Pancreas (tissue), 10 donors: Measurements from ENCODE around the gene PAGR1. TPM values are rescaled to one million over a fixed set of nuclear protein-coding genes. Genes with fewer than 3 reads are reported as not detected.

ENCODE experiments used
- ATAC-seq, 4 donors: fragments of 200-7000 bp; cut with Tn5 transposase; one replicate each; pipeline versions ENCODE4 v1.8.0 to v1.9.1; 2020; ENCODE audit warnings: mild to moderate bottlenecking in 4 of 4, moderate library complexity in 4 of 4
- DNase-seq, 6 donors: peaks; one replicate each; pipeline ENCODE4 v3.0.0-alpha.2; 2020
- FAIRE-seq: peaks from 2 replicates; lab custom pipeline; 2012; peaks lifted over from hg19 to GRCh38; lab: Jason Lieb, UNC
- H3K27ac ChIP-seq, 4 donors: fragments of 200-600 bp; sonication (generic); 1 replicate in 3 of 4; 2 replicates in 1 of 4; pipeline versions ENCODE4 v1.5.0 to v1.8.0; 2020
- H3K27me3 ChIP-seq, 4 donors: fragments of 200-600 bp; one replicate each; pipeline ENCODE4 v1.8.0; 2021
- H3K36me3 ChIP-seq, 3 donors: fragments of 200-600 bp; sonication (generic) in 1 of 3; one replicate each; pipeline versions ENCODE4 v1.5.0 to v1.8.0; 2020 to 2021
- H3K4me1 ChIP-seq, 3 donors: fragments of 200-600 bp; one replicate each; pipeline ENCODE4 v1.8.0; 2021
- H3K4me3 ChIP-seq, 4 donors: fragments of 200-600 bp; sonication (generic) in 2 of 4; one replicate each; pipeline versions ENCODE4 v1.5.0 to v1.8.0; 2020 to 2021
- H3K9me3 ChIP-seq, 4 donors: fragments of 200-600 bp; one replicate each; pipeline ENCODE4 v1.8.0; 2021
- CTCF ChIP-seq, 4 donors: fragments of 200-600 bp; sonication (generic) in 3 of 4; IDR thresholded peaks; one replicate each; pipeline versions ENCODE4 v1.5.0 to v1.8.0; 2021; ENCODE audit warnings: antibody characterized with exemption in 4 of 4
- WGBS, 2 donors: extraction: QIAGEN DNeasy Blood & Tissue Kit; methylation state at CpG; one replicate each; pipeline ENCODE4 v1.1.7; 2013; 5-methylcytosine and 5-hydroxymethylcytosine counted together
- intact Hi-C, 3 donors: fragments of 100-400 bp; cut with DNase I; formaldehyde crosslinking; loops; one replicate each; pipeline versions ENCODE4 v1.11.1 to v1.14.2; 2022
- polyA plus RNA-seq, 2 donors: library from polyadenylated mRNA; stranded (reverse); fragments of 200-250 nt; gene quantifications; one replicate each; pipeline ENCODE4 v1.2.3, GENCODE V29; 2013
- total RNA-seq, 6 donors: library from RNA; stranded (reverse); fragmentation: NEBNext Ultra II Directional in 4 of 6; extraction: Animal tissue kit (Norgen Biotek cat#: 25700) in 4 of 6; gene quantifications; one replicate each; pipeline versions ENCODE4 v1.2.1 to v1.2.4, GENCODE V29; 2021 to 2023
- donor health status: healthy with polysubstance abuse.
- donor health status: DM: no; HTN: no; CAD: no; lungs with moderate emphysema.
- donor health status: DM: no; HTN: no; CAD: no.
- donor health status: control.
- donor health status: control.
- donor health status: Bipolar disorder and iron deficiency.
- donor health status: DM: yes; HTN: yes; CAD: no.
- donor health status: DM: no; HTN: no; CAD: no.
- donor health status: DM: no; HTN: no; CAD: no.
- donor health status: DM: yes; HTN: yes; CAD: no.

PAGR1 gene
- total and polyA plus RNA-seq, 8 donors = 8.1 to 34.7 (median 12.7) TPM

- TF ChIP-seq CTCF (IDR thresholded peaks at IDR 0.05) = no peak
- H3K27me3 ChIP-seq = no peaks in the 10 kb centered on the region
- WGBS, 2 donors = 90 to 94% methylated on average over 8 of the region's 8 CpGs
- no peak overlapping the region for H3K4me3 ChIP-seq
- DNase-seq = no peak
- peaks cover 0 to 61% (median 28%) of the 10 kb centered on the region in 3 donors for H3K36me3 ChIP-seq
- H3K9me3 ChIP-seq = no peaks in the 10 kb centered on the region
- no peak overlapping the region for H3K27ac ChIP-seq
- no peaks in the 10 kb centered on the region for H3K4me1 ChIP-seq
- no peak for ATAC-seq
- intact Hi-C loops = loop anchor here in 1 of 3 donors (10.0 kb wide), 1 partner anchor 149 kb away; no protein-coding TSS in a partner anchor
- no peak for FAIRE-seq
Observed at GRCh38 chr16:29843931-29844330, 28.0 kb downstream of the PAGR1 start.

DNA sequence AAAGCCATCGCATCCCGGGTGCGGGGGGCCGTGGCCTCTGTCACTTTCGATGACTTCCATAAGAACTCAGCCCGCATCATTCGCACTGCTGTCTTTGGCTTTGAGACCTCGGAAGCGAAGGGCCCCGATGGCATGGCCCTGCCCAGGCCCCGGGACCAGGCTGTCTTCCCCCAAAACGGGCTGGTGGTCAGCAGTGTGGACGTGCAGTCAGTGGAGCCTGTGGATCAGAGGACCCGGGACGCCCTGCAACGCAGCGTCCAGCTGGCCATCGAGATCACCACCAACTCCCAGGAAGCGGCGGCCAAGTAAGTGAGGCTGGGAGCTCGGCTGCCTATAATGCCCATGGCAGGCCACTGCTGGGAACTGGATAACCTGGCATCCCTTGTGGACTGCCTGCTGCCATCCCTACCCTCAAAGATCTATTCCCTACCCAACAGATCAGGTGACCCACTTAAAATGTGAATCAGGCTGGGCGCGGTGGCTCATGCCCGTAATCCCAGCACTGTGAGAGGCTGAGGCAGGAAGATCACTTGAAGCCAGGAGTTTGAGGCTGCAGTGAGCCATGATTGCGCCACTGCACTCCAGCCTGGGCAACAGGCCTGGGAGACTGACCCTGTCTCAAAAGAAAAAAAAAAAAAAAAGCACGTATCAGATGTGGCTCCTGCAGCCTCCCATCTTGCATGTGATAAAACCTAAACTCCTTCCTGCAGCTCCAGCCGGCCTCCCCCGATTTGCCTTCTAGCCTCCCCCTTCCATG is 28.8 kb downstream of the PAGR1 start:
- Histone ChIP-seq H3K27ac (no peak overlapping the region), H3K4me1 (no peaks in the 10 kb centered on the region), H3K4me3 (no peak overlapping the region), H3K27me3 (no peaks in the 10 kb centered on the region), H3K36me3 (peaks cover 0 to 60% (median 28%) of the 10 kb centered on the region in 3 donors), H3K9me3 (no peaks in the 10 kb centered on the region)
- 90 to 91% methylated on average over 27 to 28 of the region's 28 CpGs for WGBS, 2 donors
- no peak for DNase-seq
- intact Hi-C loops = loop anchor here in 1 of 3 donors (10.0 kb wide), 1 partner anchor 150 kb away; no protein-coding TSS in a partner anchor
- no peak for FAIRE-seq
- no peak for ATAC-seq
- TF ChIP-seq CTCF (IDR thresholded peaks at IDR 0.05) = no peak

- intact Hi-C loops = loop anchor here in 1 of 3 donors (10.0 kb wide), 1 partner anchor 151 kb away; no protein-coding TSS in a partner anchor
- Histone ChIP-seq H3K27ac (no peak overlapping the region), H3K9me3 (no peaks in the 10 kb centered on the region), H3K4me3 (no peak overlapping the region), H3K27me3 (no peaks in the 10 kb centered on the region), H3K36me3 (peaks cover 0 to 51% (median 28%) of the 10 kb centered on the region in 3 donors), H3K4me1 (no peaks in the 10 kb centered on the region)
- TF ChIP-seq CTCF (IDR thresholded peaks at IDR 0.05) = no peak
- no peak for DNase-seq
- ATAC-seq = no peak
- FAIRE-seq = no peak
- 90% methylated on average over 18 of the region's 18 CpGs for whole genome bisulfite sequencing, 2 donors
Observed at GRCh38 chr16:29845656-29846055, 29.7 kb downstream of the PAGR1 start.

- peaks cover 0 to 30% (median 16%) of the 10 kb centered on the region in 3 donors for H3K36me3 ChIP-seq
- FAIRE-seq = no peak
- no peaks in the 10 kb centered on the region for H3K27me3 ChIP-seq
- H3K4me3 ChIP-seq = no peak overlapping the region
- no peaks in the 10 kb centered on the region for H3K4me1 ChIP-seq
- no peak overlapping the region for H3K27ac ChIP-seq
- no peaks in the 10 kb centered on the region for H3K9me3 ChIP-seq
- peak; percentile 82 to 92 (median 90) for ATAC-seq
- intact Hi-C loops = loop anchor here in 1 of 3 donors (10.0 kb wide), 1 partner anchor 154 kb away; no protein-coding TSS in a partner anchor
- WGBS, 2 donors = 32 to 45% methylated on average over 15 of the region's 15 CpGs
- peak; percentile 65 to 96 (median 86) for DNase-seq
- TF ChIP-seq CTCF (IDR thresholded peaks at IDR 0.05) = peak; percentile 81 to 91 (median 88)
Observed at GRCh38 chr16:29848420-29849297, 32.7 kb downstream of the PAGR1 start.
